RKO (cell line): ENCODE results near the gene PIR.

Experiments
- DNase-seq: peaks from one replicate; pipeline ENCODE4 v3.0.0-alpha.2; 2016; ENCODE audit warnings: low spot score

The PIR gene

DNA sequence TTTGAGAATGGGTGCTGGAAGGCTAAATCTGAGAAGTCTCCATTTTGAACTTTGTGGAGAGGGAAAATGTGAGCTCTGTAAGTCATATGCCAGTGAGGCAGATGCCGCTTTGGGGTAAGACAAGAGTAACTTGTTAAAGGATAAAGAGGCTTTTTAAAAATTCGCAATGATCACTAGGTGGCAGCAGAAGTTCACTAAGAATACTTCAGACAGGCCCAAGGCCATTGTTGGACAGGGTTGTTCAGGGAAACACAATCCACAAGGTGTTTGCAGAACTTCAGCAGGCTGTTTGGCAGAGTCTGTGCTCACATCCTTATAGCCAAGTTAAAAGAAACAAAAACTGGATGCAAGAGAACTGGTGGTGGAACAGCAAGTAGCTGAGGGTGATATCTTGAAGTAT is 144.1 kb downstream of the PIR start:
- peak; percentile 76 for DNase-seq

DNA sequence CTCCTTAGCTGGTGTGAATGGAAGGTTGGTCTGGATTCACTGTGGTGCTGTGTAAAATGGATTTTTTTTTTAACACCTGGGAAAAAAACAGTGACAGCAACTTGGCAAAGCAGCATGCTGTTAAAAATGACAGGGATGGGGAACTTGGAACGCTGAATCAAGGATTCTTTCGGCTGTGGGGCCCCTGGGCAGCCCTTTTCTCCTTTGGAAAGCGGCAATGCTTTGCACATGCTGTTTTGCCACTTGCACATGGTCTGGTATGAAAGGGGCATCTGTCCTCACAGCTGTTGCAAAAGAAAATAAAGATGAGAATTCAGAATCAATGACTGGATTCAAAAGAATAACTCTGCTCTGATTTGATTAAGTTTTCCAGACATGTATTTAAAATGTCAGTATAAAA is 147.2 kb downstream of the PIR start:
- DNase-seq = no peak

DNA sequence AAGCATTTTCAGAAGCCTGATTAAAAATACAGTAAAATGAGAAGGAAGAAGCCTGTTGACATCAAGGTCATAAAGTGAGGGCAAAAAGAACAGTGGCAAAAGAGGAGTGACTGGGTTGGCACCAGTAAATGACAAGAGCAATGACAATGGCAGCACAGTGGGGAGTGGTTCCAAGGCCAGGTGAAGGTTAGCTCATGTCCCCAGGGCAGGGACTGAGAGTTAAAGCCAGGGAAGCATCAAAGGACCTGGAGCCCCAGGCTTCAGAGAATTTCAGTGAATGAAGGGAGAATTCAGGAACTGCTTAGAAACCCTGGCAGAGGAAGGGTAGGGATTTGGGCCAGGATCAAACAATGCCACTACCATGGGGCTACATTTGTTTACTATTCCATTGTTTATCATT is 149.0 kb downstream of the PIR start:
- DNase-seq = no peak

DNA sequence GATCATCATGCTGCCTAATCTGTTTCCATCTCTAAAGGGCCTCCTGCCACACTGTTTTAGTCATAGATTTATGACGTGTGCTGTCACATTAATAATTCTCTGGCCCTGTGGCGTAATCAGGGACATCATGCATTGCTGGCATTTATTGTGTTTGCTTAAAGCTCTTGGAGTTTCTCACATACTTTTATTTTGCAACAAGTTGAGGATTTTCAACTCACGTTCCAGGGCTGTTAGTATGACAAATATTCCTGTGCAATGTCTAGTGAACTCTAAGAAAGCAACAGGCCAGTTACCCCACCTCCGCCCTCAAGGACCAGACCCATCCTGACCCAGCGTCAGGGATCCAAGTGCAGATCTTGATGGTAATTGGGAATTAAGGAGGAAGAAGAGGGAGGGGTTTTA is 150.1 kb downstream of the PIR start:
- no peak for DNase-seq

DNA sequence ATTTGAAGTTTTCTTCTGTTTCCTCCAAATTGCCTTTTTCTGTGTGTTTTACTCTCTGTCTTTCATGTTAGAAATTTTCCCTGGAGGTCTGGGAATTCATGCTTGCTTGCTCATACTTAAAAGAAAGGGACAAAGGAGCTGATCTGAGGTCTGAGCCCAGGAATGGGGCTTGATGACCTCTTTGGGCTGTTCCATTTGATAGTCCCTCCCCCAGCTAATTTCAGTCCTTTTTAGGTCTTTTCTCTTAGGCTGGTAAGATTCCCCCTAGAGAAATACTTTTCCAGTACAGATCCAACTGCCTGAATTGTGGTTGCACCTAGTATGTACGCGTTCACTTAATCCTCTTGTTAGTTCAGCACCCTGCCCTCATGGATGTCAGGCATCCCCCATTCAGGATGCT is 152.3 kb downstream of the PIR start:
- no peak for DNase-seq

DNA sequence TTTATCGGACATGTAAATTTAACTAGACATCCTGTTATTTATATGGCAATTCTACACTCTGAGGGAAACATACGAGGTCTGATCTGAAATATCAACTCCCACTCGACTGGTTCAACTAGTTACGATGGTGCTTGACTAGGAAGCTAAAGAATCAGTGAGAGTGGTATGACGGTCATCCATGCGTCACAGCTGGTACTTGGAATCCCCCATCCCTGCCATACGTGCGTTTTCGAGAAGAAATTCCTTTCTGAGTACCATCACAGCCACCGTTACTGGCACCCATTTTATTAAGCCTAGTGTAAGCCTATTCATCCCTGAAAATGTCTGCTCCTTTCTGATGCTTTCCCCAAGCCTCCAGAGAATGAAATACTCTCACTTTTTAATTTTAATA is 157.1 kb downstream of the PIR start:
- peak; percentile 68 for DNase-seq

DNA sequence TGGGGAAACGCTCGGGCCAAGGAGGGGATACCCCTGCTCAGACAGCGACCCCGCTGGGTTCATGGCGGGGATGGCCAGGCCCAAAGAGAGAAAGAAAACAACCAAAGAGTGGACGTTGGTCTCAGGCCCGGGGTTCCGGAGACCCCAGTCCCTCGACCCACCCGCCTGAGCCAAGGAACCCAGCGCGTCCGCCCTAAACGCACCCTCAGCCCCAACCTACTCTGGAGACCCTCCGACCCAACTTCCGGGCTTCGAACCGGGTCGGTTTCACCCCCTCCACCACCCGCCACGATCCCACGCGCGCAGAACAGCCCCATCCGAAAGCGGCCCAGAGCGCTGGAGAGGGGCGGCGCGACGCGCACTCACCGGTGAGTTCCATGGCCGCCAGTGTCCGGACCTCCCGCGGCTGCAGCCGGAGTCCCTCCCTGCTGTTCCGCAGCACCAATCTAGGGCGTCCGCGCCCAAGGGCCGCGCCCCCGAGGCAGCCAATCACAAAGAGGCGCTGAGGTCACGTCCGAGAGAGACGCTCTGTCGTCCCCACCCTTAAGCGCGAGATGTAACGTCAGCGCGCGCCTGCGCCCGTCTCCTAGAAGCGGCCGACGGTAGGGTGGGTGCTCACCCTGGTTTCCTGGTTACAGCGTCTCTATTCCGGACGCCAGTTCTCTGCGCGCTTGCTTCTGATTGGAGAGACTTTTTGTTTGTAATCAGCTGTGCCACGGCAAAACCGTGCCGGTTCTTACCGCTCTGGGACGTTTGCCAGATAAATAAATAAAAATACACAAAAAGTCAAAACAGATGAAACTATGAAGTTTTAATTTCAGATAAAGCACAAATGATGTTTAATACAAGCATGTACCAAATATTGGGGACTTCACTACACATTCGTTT is 157.8 kb downstream of the PIR start, which contains the start of gene PIGA:
Gene PIGA, minus strand, starts transcription at position 389 of the 888 bp plus-strand sequence. CDS start 3,593 bp downstream, outside the sequence.
- peak; percentile 94 for DNase-seq
